Stimulated activated CD4-positive, alpha-beta T cell treated with anti-CD3 and anti-CD28 coated beads, TNF-alpha, amount 100 ng/mL, for 24 hours (primary cell): ENCODE results near the gene C19orf47.

Experiments used
- DNase-seq, 3 experiments: peaks; one replicate each; pipeline ENCODE4 v3.0.0-alpha.2; 2020; ENCODE audit warnings: low read depth in 3 of 3

C19orf47 gene

DNA sequence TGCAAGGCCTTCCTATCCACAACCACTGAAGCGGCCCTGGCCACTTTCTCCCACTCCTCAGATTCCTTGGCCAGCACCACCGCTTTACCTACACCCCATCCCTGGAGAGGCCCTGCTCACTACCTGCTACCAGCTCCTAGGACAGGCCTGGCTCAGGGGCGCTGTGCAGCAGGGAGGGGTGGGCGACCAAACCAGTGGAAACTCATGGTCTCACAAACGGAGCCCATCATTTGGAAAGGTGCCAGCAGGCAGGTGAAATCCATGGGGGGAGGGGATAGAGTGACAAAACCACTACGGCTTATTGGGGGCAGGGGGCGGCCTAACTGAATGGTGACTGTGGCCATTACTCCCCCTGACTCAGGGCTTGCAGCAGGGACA lies 27.6 kb downstream of the C19orf47 start:
- no peak for DNase-seq

GRCh38 chr19:40317338-40317737 lies 30.9 kb downstream of the C19orf47 start:
- no peak for DNase-seq

DNA sequence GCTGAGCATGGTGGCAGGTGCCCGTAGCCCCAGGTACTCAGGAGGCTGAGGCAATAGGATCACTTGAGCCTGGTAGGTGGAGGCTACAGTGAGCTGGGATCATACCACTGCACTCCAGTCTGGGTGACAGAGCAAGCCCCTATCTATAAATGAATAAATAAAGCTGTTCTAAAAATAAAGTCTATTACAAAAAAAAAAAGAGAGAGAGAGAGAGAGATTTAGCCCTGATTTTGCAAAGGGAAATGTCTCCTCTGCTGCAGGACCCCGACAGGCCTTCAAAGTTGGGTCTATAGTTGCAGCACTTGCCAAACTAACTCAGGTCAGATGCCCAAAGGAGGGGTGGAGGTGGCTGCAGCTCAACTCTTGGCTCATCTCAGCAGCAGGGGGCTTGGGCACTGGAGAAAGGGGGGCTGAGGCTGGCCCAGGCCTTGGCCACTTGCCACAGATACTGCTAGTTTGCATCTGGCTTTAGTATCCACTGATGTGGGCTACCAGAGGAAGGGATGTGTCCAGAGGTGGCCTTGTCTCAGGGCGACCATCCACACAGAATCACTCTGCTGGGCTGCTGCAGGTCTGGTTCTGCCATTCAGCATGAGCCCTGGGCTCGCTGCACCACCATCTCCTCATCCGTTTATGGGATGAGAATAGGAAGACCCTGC lies 32.3 kb downstream of the C19orf47 start:
- no peak for DNase-seq

- no peak for DNase-seq
Measured at GRCh38 chr19:40314656-40315055, 33.5 kb downstream of the C19orf47 start.

DNA sequence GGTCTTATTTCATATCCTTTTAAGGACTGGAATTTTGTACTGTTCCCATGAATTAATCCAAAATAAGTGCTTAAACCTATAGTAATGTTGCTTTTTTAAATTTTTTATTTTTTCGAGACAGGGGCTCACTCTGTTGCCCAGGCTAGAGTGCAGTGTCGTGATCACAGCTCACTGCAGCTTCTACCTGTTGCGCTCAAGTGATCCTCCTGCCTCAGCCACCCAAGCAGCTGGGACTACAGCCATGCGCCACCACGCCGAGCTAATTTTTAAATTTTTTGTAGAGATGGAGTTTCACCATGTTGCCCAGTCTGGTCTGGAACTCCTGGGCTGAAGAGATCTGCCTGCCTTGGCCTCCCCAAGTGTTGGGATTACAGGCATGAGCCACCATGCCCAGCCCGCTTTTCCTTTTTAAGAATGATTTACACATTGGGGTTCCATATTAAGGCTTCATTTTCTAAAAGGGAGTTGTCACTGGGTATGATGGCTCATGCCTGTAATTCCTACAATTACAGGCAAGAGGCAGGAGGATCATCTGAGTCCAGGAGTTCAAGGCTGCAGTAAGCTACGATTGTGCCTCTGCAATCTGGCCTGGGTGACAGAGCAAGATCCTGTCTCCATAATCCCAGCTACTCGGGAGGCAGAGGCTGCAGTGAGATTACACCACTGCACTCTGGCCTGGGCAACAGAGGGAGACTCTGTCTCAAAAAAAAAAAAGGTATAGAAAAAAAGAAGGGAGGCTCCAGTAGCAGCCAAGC lies 34.8 kb downstream of the C19orf47 start:
- DNase-seq, result no peak

- no peak for DNase-seq
Measured at GRCh38 chr19:40312533-40312932, 35.7 kb downstream of the C19orf47 start.

DNA sequence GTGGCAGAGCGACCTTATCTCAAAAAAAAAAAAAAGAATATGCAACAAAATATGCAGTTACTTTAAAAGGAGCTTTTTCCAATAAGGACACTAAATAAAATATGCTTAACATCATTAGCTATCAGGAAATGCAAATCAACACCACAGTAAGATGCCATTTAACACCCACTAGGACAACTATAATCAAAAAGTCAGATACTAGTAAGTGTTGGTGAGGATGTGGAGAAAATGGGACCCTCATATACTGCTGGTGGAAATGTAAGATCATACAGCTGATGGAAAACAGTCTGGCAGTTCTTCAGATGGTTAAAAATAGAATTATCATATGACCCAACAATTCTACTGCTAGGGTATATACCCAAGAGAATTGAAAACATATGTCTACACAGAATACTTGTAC lies 38.5 kb downstream of the C19orf47 start:
- DNase-seq, result no peak

DNA sequence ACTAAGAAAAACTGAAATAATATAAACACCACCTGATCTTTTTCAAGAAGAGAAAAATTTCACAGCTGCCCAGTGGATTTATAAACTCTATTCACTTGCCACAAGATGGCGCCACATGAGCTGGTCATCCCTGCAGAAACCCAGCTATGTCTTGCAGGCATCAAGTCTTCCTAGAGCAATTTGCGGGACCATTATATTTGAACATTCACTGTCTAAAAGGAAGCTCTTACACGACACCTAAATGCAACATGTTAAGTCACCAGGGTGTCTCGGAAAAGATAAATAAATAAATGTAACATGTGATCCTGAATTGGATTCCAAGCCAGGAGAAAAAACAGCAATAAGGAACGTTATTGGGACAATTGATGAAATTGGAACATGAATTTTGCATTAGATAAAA lies 42.8 kb downstream of the C19orf47 start:
- DNase-seq, result peak; percentile 47 to 70 (median 60)

DNA sequence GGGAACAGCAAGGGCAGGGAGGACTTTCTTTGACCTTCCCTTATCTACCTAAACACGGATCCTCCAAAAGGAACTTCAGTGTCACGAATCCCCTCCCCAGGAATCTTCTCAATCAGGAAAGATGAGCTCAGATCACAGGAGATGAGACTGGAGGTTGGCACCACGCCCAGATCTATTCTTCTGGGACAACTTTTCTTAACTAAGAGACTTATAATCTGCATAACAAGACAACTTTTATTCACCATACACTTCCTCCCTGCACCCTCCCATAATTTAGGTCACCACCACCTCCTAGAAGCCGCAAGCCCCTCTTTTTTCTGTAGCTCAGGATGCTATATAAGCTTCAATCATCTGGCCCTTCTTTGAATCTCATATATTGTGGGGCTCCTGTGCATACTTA lies 43.9 kb downstream of the C19orf47 start:
- DNase-seq, result no peak

- no peak for DNase-seq
Measured at GRCh38 chr19:40303765-40304164, 44.4 kb downstream of the C19orf47 start.

- DNase-seq, result no peak
Measured at GRCh38 chr19:40302224-40303011, 45.8 kb downstream of the C19orf47 start.

GRCh38 chr19:40300668-40301067 lies 47.5 kb downstream of the C19orf47 start:
- no peak for DNase-seq

DNA sequence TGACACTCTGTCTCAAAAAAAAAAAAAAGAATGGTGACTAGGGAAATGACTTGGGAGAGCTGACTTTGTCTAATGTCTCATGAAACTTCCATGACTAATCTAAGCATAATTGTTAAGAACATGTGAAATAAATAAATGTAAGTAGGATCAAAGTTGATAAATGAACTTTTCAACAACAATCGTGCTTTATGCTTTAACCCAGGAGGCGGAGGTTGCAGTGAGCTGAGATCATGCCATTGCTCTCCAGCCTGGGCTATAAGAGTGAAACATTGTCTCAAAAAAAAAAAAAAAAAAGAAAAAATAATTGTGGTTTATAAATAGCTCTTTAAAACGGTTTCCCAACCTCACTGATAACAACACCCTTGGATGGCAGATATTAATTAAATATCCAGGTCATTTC lies 50.2 kb downstream of the C19orf47 start:
- DNase-seq, result no peak

DNA sequence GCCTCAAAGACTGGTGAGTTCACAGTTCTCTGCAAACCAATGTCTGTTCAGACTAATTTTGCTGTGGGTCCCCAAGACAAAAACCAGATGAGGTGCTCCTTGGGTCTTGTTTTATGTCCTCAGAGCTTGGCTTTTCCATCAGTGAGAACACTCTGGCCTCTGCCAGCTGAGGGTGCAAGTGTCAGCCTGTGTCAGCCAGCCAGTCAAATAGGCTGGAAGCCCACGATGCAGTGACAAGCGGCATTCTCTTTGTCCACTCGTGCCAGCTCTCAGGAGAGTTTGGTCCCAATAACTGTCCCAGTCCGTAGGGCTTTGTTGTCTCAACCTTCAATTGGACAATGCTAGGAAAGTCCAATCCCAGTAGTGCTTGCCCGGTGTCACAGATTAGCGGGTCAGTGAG lies 53.6 kb downstream of the C19orf47 start:
- DNase-seq, result no peak

GRCh38 chr19:40286971-40287421 lies 61.2 kb downstream of the C19orf47 start:
- DNase-seq, result no peak

DNA sequence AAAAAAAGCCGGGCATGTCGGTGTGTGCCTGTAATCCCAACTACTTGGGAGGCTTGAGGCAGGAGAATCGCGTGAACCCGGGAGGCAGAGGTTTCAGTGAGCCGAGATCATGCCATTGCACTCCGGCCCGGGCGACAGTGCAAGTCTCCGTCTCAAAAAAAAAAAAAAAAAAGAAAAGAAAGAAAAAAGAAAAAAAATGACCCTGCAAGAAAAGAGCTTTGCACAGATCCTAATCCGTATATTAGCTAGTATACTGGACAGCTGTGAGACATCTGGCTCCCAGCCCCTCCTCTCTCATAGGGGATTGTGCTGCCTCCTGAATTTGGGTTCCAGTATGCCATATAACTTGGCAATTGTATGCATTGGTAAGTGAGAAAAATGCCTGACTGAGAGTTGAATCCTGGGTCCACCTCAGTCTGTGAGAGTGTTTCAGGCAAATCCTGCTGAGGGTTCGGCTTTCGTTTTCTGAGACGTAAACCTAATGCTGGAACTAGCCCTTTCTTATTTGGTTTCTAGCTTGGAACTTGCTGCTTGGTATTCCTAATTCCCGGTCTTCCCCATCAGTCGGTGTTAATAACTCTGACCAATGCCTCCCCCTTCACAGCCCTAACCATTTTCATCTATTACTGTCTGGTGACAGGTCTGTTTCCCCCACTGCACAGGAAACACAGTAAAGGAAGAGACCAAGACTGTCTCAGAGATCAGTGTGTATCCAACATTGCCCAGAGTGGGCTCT lies 61.8 kb downstream of the C19orf47 start:
- DNase-seq, result no peak

DNA sequence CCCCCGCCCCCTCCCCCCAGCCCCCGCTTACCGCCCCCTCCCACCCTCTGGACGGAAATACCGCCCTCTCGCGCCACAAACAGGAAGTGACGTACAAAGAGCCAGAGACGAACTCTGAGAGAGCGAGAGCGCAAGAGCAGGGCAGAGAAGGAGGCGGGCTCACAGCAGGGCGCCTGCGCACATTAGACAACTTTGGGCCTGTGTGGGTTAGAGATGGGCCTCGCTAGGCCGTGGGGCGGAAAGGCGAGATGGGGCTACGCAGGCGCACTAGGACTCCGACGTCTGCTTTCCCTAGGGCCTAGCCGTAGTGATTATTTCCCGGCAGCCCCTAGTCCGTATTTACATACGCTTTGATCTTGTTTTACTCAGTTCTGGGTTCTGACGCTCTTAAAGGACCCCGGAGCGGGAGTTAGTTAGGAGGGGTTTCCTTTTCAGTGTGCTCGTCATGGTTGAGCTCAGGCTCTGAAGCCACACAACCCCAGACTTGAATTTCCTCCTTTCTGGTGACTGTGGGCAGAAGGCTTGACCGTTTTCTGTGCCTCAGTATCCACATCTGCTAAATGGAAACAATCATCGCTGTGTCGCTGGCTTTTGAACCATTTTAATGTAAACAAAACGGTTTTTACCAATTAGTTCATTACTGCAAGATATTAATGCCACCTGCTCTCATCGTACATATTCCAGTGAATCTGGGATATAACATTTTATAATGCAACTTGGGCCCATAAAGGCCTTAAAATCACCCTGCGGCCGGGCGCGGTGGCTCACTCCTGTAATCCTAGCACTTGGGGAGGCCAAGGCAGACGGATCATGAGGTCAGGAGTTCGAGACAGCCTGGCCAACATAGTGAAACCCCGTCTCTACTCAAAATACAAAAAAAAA lies 62.6 kb downstream of the C19orf47 start:
- peak; percentile 95 to 98 (median 95) for DNase-seq

DNA sequence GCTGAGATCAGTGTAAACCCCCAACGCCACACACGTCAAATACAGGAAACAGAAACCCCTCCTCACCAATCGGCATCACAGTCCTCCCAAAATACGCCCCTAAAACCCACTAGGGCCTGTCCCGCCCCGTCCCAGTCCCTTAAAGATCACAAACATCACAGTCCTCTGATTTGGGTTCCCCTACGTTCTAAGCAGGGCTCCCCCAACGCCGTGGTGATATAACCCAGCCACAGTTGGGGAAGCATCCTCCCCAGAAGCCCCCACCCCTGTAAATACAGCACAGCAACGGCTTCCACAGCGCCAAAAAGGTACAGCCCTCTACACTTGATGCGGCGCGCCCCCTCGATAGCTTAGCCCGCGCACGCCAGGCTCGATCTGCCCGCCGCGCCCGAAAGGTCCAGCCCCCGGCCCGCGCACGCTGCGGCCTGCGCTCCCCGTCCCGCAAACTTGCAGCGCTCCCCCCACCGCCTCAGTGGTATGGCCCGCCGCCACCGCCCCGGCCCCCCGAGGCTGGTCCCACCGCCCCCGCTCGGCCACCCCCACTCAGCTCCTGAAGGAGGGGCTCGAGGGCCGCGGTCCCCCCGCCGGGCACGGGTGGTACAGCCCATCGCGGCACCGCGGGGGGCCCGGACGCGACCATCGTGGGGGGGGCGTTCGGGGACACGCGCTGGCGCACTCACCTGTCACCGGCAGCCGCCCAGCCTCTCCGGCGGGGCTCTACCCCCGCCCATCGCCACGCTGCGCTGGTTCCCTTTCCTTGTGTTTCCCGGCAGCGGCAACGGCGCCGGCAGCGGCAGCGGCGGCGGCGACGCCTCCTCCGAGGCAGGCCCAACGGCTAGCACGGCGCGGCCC lies 63.5 kb downstream of the C19orf47 start, which contains the start of gene AKT2:
Gene AKT2 (minus strand): TSS at position 845 of the 852 bp plus-strand sequence. CDS start 20,078 bp downstream, outside the sequence.
- DNase-seq, result peak; percentile 23 to 37 (median 35)

GRCh38 chr19:40284251-40284500 lies 64.0 kb downstream of the C19orf47 start:
- DNase-seq, result no peak
